OCI-LY7 (cell line): ENCODE results near the gene PKN2.

Experiments used
- CTCF ChIP-seq: fragments of 200-600 bp; sonication (generic); conservative IDR thresholded peaks from 2 replicates; pipeline ENCODE4 v1.5.1; 2014; ENCODE audit warnings: mild to moderate bottlenecking, antibody characterized with exemption, low read length, moderate library complexity, mixed read lengths
- EZH2phosphoT487 ChIP-seq: fragments of 200-600 bp; sonication (generic); IDR thresholded peaks from 2 replicates; pipeline ENCODE4 v1.6.1; 2018; ENCODE audit warnings: low read depth, borderline replicate concordance, mild to moderate bottlenecking, mixed run types, antibody characterized with exemption, low read length, moderate library complexity, mixed read lengths

DNA sequence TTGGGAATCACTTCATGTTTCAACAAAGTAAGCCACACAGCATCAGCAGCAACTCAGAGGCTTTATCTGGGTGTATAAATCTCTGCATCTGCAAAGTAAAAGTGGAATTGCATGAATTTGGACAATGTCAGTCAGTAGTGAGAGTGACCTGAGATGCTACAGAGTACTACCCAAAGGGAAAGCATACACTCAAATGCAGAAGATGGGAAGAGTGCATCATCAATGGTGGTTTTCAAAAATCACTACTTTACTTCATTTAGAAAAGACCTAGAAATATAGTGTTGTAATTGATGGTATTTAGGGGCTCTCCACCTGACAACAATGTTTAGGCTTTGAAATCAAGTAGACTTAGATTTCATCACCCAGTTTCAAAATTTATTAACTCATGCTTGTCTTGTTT lies 24.5 kb upstream of the PKN2 start:
- TF ChIP-seq CTCF: no peak
- no peak for TF ChIP-seq EZH2phosphoT487
